SK-N-SH treated with all-trans-retinoic acid at 6 μM for 48 hours (cell line): ENCODE results near the gene ZCCHC14.

Experiments used
- ATAC-seq: fragments of 200-7000 bp; cut with Tn5 transposase; 3 replicates; pipeline ENCODE4 v1.9.1; 2020; ENCODE audit warnings: mild to moderate bottlenecking, moderate library complexity
- ARNTL ChIP-seq: fragments of 450-650 bp; formaldehyde crosslinking; IDR thresholded peaks from 2 replicates; pipeline ENCODE4 v1.5.0; 2020; ENCODE audit warnings: low read depth, mild to moderate bottlenecking, moderate library complexity, borderline replicate concordance
- CREB5 ChIP-seq: fragments of 250-450 bp; sonication (Bioruptor Pico); IDR thresholded peaks from 2 replicates; pipeline ENCODE4 v1.5.1; 2020; ENCODE audit warnings: low read depth, mild to moderate bottlenecking, moderate library complexity
- CSDC2 ChIP-seq: fragments of 250-450 bp; sonication (Bioruptor Pico); IDR thresholded peaks from 2 replicates; pipeline ENCODE4 v1.5.0; 2020; ENCODE audit warnings: mild to moderate bottlenecking, moderate library complexity
- CSRNP3 ChIP-seq: fragments of 250-450 bp; sonication (Bioruptor Pico); IDR thresholded peaks from 2 replicates; pipeline ENCODE4 v1.5.1; 2021; ENCODE audit warnings: mild to moderate bottlenecking, moderate library complexity
- GLIS3 ChIP-seq: fragments of 250-450 bp; sonication (Bioruptor Pico); IDR thresholded peaks from 2 replicates; pipeline ENCODE4 v1.5.0; 2020; ENCODE audit warnings: mild to moderate bottlenecking, moderate library complexity
- ISL1 ChIP-seq: fragments of 250-450 bp; sonication (Bioruptor Pico); IDR thresholded peaks from 2 replicates; pipeline ENCODE4 v2.1.2; 2022; ENCODE audit warnings: mild to moderate bottlenecking, moderate library complexity
- OSR1 ChIP-seq: fragments of 250-450 bp; sonication (Bioruptor Pico); IDR thresholded peaks from 2 replicates; pipeline ENCODE4 v1.8.0; 2022; ENCODE audit warnings: moderate library complexity, mild to moderate bottlenecking, inconsistent platforms
- PATZ1 ChIP-seq: fragments of 250-450 bp; sonication (Bioruptor Pico); IDR thresholded peaks from 2 replicates; pipeline ENCODE4 v1.8.0; 2020; ENCODE audit warnings: mild to moderate bottlenecking, moderate library complexity, borderline replicate concordance
- POU6F1 ChIP-seq: fragments of 250-450 bp; sonication (Bioruptor Pico); IDR thresholded peaks from 2 replicates; pipeline ENCODE4 v1.8.0; 2021; ENCODE audit warnings: low read depth, mild to moderate bottlenecking, moderate library complexity, borderline replicate concordance
- PPARA ChIP-seq: fragments of 250-450 bp; sonication (Bioruptor Pico); IDR thresholded peaks from 2 replicates; pipeline ENCODE4 v1.5.0; 2020; ENCODE audit warnings: mild to moderate bottlenecking, borderline replicate concordance
- RARB ChIP-seq: fragments of 250-450 bp; sonication (Bioruptor Pico); IDR thresholded peaks from 2 replicates; pipeline ENCODE4 v1.8.0; 2021; ENCODE audit warnings: mild to moderate bottlenecking, moderate library complexity
- TCF4 ChIP-seq: fragments of 250-450 bp; sonication (Bioruptor Pico); IDR thresholded peaks from 2 replicates; pipeline ENCODE4 v1.8.0; 2021; ENCODE audit warnings: mild to moderate bottlenecking, moderate library complexity, borderline replicate concordance
- TOX ChIP-seq: fragments of 250-450 bp; sonication (Bioruptor Pico); IDR thresholded peaks from 2 replicates; pipeline ENCODE4 v1.8.0; 2021; ENCODE audit warnings: mild to moderate bottlenecking, moderate library complexity, borderline replicate concordance
- TSHZ2 ChIP-seq: fragments of 250-450 bp; sonication (Bioruptor Pico); IDR thresholded peaks from 2 replicates; pipeline ENCODE4 v1.5.0; 2020; ENCODE audit warnings: mild to moderate bottlenecking, moderate library complexity
- ZC3H10 ChIP-seq: fragments of 250-450 bp; sonication (Bioruptor Pico); IDR thresholded peaks from 2 replicates; pipeline ENCODE4 v1.5.1; 2021; ENCODE audit warnings: mild to moderate bottlenecking, moderate library complexity
- ZFP30 ChIP-seq: fragments of 450-650 bp; formaldehyde crosslinking; IDR thresholded peaks from 2 replicates; pipeline ENCODE4 v1.5.0; 2022; ENCODE audit warnings: mild to moderate bottlenecking, moderate library complexity
- ZNF565 ChIP-seq: fragments of 450-650 bp; formaldehyde crosslinking; conservative IDR thresholded peaks from 2 replicates; pipeline ENCODE4 v1.5.0; 2020; ENCODE audit warnings: low read depth, mild to moderate bottlenecking, moderate library complexity
- ZNF70 ChIP-seq: fragments of 450-650 bp; formaldehyde crosslinking; IDR thresholded peaks from 2 replicates; pipeline ENCODE4 v1.5.0; 2020; ENCODE audit warnings: mild to moderate bottlenecking, moderate library complexity
- ZNF8 ChIP-seq: fragments of 450-650 bp; formaldehyde crosslinking; IDR thresholded peaks from 2 replicates; pipeline ENCODE4 v1.5.0; 2020; ENCODE audit warnings: mild to moderate bottlenecking, moderate library complexity

ZCCHC14 gene

GRCh38 chr16:87441886-87442580, 50.8 kb downstream of the ZCCHC14 start (continued):
- no peak for TF ChIP-seq TSHZ2 (CRISPR knock-in tag)

GRCh38 chr16:87439926-87440325, 52.9 kb downstream of the ZCCHC14 start:
- TF ChIP-seq POU6F1 (CRISPR knock-in tag): no peak
- no peak for TF ChIP-seq RARB
- TF ChIP-seq CREB5 (CRISPR knock-in tag): no peak
- TF ChIP-seq TCF4: no peak
- no peak for TF ChIP-seq PPARA (CRISPR knock-in tag)
- TF ChIP-seq ZNF8 (CRISPR knock-in tag): no peak
- no peak for TF ChIP-seq CSRNP3 (CRISPR knock-in tag)
- no peak for ATAC-seq

GRCh38 chr16:87438611-87438985, 54.2 kb downstream of the ZCCHC14 start:
- no peak for ATAC-seq

GRCh38 chr16:87437911-87438610, 54.8 kb downstream of the ZCCHC14 start:
- no peak for ATAC-seq
- TF ChIP-seq PATZ1: no peak
- TF ChIP-seq RARB: no peak
- TF ChIP-seq CSDC2 (CRISPR knock-in tag): no peak
- no peak for TF ChIP-seq CREB5 (CRISPR knock-in tag)
- no peak for TF ChIP-seq OSR1 (CRISPR knock-in tag)
- no peak for TF ChIP-seq ZNF8 (CRISPR knock-in tag)
- no peak for TF ChIP-seq PPARA (CRISPR knock-in tag)
- no peak for TF ChIP-seq TSHZ2 (CRISPR knock-in tag)
- no peak for TF ChIP-seq ZNF70
- no peak for TF ChIP-seq ZC3H10
- TF ChIP-seq GLIS3: no peak
- no peak for TF ChIP-seq TOX (CRISPR knock-in tag)
- TF ChIP-seq CSRNP3 (CRISPR knock-in tag): no peak
- no peak for TF ChIP-seq ARNTL (CRISPR knock-in tag)
- TF ChIP-seq ISL1 (CRISPR knock-in tag): no peak
- no peak for TF ChIP-seq ZFP30 (CRISPR knock-in tag)

More at GRCh38 chr16:87438611-87438985, 54.2 kb downstream of the ZCCHC14 start:
- TF ChIP-seq ISL1 (CRISPR knock-in tag) (no peak), RARB (no peak), ZNF565 (CRISPR knock-in tag) (no peak), ZNF70 (no peak)
